ENCODE results near the gene HPCAL1.

Gene HPCAL1

GRCh38 chr2:10336283-10336682 lies 33.6 kb downstream of the HPCAL1 start:
- no peak for DNase-seq (ENCODE audit: low read depth, low spot score)

GRCh38 chr2:10337449-10338269 lies 35.0 kb downstream of the HPCAL1 start:
- no peak for DNase-seq (ENCODE audit: low read depth, low spot score)

- no peak for DNase-seq (ENCODE audit: low read depth, low spot score)
These were observed 35.8 kb downstream of the HPCAL1 start for GRCh38 chr2:10338270-10339188.

- DNase-seq (ENCODE audit: low read depth, low spot score), result no peak
These were observed 37.2 kb downstream of the HPCAL1 start for GRCh38 chr2:10339647-10340592.

- DNase-seq (ENCODE audit: low read depth, low spot score), result no peak
These were observed 37.9 kb downstream of the HPCAL1 start for GRCh38 chr2:10340593-10340975.

- no peak for DNase-seq (ENCODE audit: low read depth, low spot score)
These were observed 38.5 kb downstream of the HPCAL1 start for GRCh38 chr2:10341193-10341592.

GRCh38 chr2:10342245-10342951 lies 39.7 kb downstream of the HPCAL1 start:
- no peak for DNase-seq (ENCODE audit: low read depth, low spot score)

GRCh38 chr2:10343191-10343590 lies 40.5 kb downstream of the HPCAL1 start:
- DNase-seq (ENCODE audit: low read depth, low spot score), result no peak

GRCh38 chr2:10343658-10344057 lies 41.0 kb downstream of the HPCAL1 start:
- DNase-seq (ENCODE audit: low read depth, low spot score), result no peak

GRCh38 chr2:10344105-10345066 lies 41.7 kb downstream of the HPCAL1 start:
- DNase-seq (ENCODE audit: low read depth, low spot score), result no peak

GRCh38 chr2:10345126-10345525 lies 42.4 kb downstream of the HPCAL1 start:
- DNase-seq (ENCODE audit: low read depth, low spot score), result no peak

- no peak for DNase-seq (ENCODE audit: low read depth, low spot score)
These were observed 43.1 kb downstream of the HPCAL1 start for GRCh38 chr2:10345813-10346212.

GRCh38 chr2:10346929-10347561 lies 44.3 kb downstream of the HPCAL1 start:
- no peak for DNase-seq (ENCODE audit: low read depth, low spot score)

- DNase-seq (ENCODE audit: low read depth, low spot score), result no peak
These were observed 44.9 kb downstream of the HPCAL1 start for GRCh38 chr2:10347562-10347948.

- DNase-seq (ENCODE audit: low read depth, low spot score), result no peak
These were observed 46.2 kb downstream of the HPCAL1 start for GRCh38 chr2:10348891-10349290.

- DNase-seq (ENCODE audit: low read depth, low spot score), result no peak
These were observed 48.1 kb downstream of the HPCAL1 start for GRCh38 chr2:10350761-10351160.

GRCh38 chr2:10352361-10352760 lies 49.7 kb downstream of the HPCAL1 start:
- DNase-seq (ENCODE audit: low read depth, low spot score), result no peak

GRCh38 chr2:10352972-10353371 lies 50.3 kb downstream of the HPCAL1 start:
- no peak for DNase-seq (ENCODE audit: low read depth, low spot score)

- DNase-seq (ENCODE audit: low read depth, low spot score), result no peak
These were observed 51.2 kb downstream of the HPCAL1 start for GRCh38 chr2:10353931-10354330.
